ENCODE measurements around the gene KLK15. TPM values are rescaled to one million over a fixed set of nuclear protein-coding genes. Genes with fewer than 3 reads are reported as not detected.

KLK15 gene, protein sequence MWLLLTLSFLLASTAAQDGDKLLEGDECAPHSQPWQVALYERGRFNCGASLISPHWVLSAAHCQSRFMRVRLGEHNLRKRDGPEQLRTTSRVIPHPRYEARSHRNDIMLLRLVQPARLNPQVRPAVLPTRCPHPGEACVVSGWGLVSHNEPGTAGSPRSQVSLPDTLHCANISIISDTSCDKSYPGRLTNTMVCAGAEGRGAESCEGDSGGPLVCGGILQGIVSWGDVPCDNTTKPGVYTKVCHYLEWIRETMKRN
- total RNA-seq = not detected in 2 replicates
- long read RNA-seq = 0 reads

DNA sequence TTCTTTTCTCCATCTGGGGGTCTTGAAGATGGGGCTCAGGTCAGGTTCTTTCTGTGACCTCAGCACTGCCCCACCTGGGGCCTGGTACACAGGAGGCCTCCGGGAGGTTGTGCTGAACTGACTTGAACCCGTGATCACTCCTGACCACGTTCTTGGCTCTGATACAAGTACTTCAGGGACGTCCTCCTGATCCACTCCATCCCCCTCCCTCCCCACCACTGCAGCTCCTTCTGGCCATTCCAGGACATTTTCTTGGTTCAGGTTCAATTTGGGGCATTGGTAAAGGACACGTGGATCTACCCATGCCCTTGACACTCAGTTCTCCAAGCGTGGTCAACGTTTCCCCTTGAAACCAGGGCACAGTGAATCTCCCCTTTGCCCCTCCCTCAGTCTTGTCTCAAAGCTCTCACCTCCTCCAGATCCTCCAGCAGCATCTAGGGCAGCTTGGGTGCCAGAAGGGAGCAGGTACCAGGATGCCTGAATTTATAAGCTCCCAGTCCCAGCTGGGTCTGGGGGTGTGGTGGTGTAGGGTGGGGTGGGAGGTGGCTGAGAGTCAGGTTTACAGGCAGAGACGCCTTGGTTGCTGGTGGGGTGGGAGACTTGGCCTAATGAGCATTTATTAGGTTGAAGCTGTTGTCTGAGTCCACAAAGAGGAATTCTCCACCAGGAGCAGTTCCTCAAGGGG is at the start of gene KLK15:
Gene KLK15, minus strand, starts transcription at position 458 of the 685 bp plus-strand sequence. CDS start 2,082 bp downstream, outside the sequence.
- Mint-ChIP-seq H3K36me3 (ENCODE audit: low read depth) (no peaks in the 10 kb centered on the region), H3K27ac (ENCODE audit: unreplicated experiment) (no peak within 1 kb of the TSS), H3K9me3 (no peaks in the 10 kb centered on the region), H3K4me3 (no peak within 1 kb of the TSS), H3K4me1 (peaks cover 10% of the 10 kb centered on the region), H3K27me3 (ENCODE audit: low read depth) (peaks cover 58% of the 10 kb centered on the region)
- no peak for DNase-seq (ENCODE audit: low read depth, low spot score)
- TF ChIP-seq CTCF (conservative IDR thresholded peaks at IDR 0.05) = no peak

GRCh38 chr19:50882188-50882587 is 48.8 kb upstream of the KLK15 start:
- H3K27ac Mint-ChIP-seq (ENCODE audit: unreplicated experiment) = no peak overlapping the region
- H3K4me3 Mint-ChIP-seq = no peak overlapping the region
- H3K4me1 Mint-ChIP-seq = no peaks in the 10 kb centered on the region
- peaks cover 92% of the 10 kb centered on the region for H3K27me3 Mint-ChIP-seq (ENCODE audit: low read depth)
- H3K9me3 Mint-ChIP-seq = no peaks in the 10 kb centered on the region
- no peak for DNase-seq (ENCODE audit: low read depth, low spot score)
- TF ChIP-seq CTCF (conservative IDR thresholded peaks at IDR 0.05) = no peak
- H3K36me3 Mint-ChIP-seq (ENCODE audit: low read depth) = no peaks in the 10 kb centered on the region

GRCh38 chr19:50880241-50880640 is 46.9 kb upstream of the KLK15 start:
- Mint-ChIP-seq H3K4me3 (no peak overlapping the region), H3K27me3 (ENCODE audit: low read depth) (peaks cover 73% of the 10 kb centered on the region), H3K27ac (ENCODE audit: unreplicated experiment) (no peak overlapping the region), H3K9me3 (no peaks in the 10 kb centered on the region), H3K36me3 (ENCODE audit: low read depth) (no peaks in the 10 kb centered on the region), H3K4me1 (no peaks in the 10 kb centered on the region)
- no peak for TF ChIP-seq CTCF (conservative IDR thresholded peaks at IDR 0.05)
- DNase-seq (ENCODE audit: low read depth, low spot score) = no peak

GRCh38 chr19:50878851-50879250 is 45.5 kb upstream of the KLK15 start:
- Mint-ChIP-seq H3K27me3 (ENCODE audit: low read depth) (peaks cover 59% of the 10 kb centered on the region), H3K4me3 (no peak overlapping the region), H3K36me3 (ENCODE audit: low read depth) (no peaks in the 10 kb centered on the region), H3K9me3 (no peaks in the 10 kb centered on the region), H3K27ac (ENCODE audit: unreplicated experiment) (no peak overlapping the region), H3K4me1 (no peaks in the 10 kb centered on the region)
- DNase-seq (ENCODE audit: low read depth, low spot score) = no peak
- no peak for TF ChIP-seq CTCF (conservative IDR thresholded peaks at IDR 0.05)

- Mint-ChIP-seq H3K4me1 (no peaks in the 10 kb centered on the region), H3K4me3 (no peak overlapping the region), H3K27me3 (ENCODE audit: low read depth) (peaks cover 44% of the 10 kb centered on the region), H3K36me3 (ENCODE audit: low read depth) (no peaks in the 10 kb centered on the region), H3K27ac (ENCODE audit: unreplicated experiment) (no peak overlapping the region), H3K9me3 (no peaks in the 10 kb centered on the region)
- no peak for TF ChIP-seq CTCF (conservative IDR thresholded peaks at IDR 0.05)
- no peak for DNase-seq (ENCODE audit: low read depth, low spot score)
Measured at GRCh38 chr19:50877338-50877737, 44.0 kb upstream of the KLK15 start.

Measured in neural crest cell (in vitro differentiated cells).